Stimulated activated CD4-positive, alpha-beta T cell treated with anti-CD3 and anti-CD28 coated beads, TNF-alpha, amount 100 ng/mL, for 48 hours (primary cell): ENCODE data around the gene SIGLEC5.
"Not testable (repeated sequence)": the region's sequence is repeated elsewhere in the genome, so short reads cannot be mapped to it uniquely, and the experiment has no call there.

Experiments used
- DNase-seq, 3 donors: peaks; one replicate each; pipeline ENCODE4 v3.0.0-alpha.2; 2020; ENCODE audit warnings: low read depth in 3 of 3

The SIGLEC5 gene, protein sequence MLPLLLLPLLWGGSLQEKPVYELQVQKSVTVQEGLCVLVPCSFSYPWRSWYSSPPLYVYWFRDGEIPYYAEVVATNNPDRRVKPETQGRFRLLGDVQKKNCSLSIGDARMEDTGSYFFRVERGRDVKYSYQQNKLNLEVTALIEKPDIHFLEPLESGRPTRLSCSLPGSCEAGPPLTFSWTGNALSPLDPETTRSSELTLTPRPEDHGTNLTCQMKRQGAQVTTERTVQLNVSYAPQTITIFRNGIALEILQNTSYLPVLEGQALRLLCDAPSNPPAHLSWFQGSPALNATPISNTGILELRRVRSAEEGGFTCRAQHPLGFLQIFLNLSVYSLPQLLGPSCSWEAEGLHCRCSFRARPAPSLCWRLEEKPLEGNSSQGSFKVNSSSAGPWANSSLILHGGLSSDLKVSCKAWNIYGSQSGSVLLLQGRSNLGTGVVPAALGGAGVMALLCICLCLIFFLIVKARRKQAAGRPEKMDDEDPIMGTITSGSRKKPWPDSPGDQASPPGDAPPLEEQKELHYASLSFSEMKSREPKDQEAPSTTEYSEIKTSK

DNA sequence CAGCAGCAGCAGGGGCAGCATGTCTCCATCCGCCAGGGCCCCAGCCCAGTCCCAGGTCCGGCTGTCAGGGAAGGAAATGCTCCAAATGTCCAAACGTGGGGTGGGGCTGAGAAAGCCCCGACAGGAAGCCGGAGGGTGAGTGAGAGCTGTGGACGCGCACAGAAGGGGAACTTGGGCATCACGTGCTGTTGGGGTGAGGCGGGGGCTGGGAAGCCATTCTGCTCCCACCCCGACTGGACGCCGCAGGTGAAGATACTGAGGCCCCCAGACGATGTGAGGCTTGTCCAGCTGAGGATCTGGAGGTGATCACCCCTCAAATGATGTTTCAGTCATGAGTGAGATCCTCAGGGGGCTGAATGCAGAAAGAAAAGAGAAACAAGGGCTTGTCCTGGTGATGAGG is at the start of gene SIGLEC5:
Gene SIGLEC5, minus strand, starts transcription at position 87 of the 400 bp plus-strand sequence. Its CDS starts 66 bp downstream, at position 21.
- DNase-seq = not testable (repeated sequence)

GRCh38 chr19:51676566-51677083 is 46.4 kb upstream of the SIGLEC5 start:
- no peak for DNase-seq

GRCh38 chr19:51675911-51676565 is 45.8 kb upstream of the SIGLEC5 start:
- DNase-seq = not testable (repeated sequence)

GRCh38 chr19:51668216-51668615 is 38.0 kb upstream of the SIGLEC5 start:
- no peak for DNase-seq

DNA sequence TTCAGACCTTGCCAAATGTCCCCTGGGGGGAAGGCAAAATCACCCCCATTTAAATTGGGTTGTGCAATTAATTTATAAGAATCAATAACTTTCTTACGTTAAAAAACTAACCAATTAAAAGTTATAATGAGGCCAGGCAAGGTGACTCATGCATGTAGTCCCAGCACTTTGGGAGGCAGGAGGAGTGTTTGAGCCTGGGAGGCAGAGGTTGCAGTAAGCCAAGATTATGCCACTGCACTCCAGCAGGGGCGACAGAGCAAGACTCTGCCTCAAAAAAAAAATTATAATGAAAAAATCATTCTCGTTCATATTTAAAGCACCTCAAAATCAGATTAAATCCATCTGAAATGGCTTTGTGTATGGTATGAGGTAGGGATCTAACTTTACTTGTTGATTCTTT is 34.8 kb upstream of the SIGLEC5 start:
- no peak for DNase-seq

DNA sequence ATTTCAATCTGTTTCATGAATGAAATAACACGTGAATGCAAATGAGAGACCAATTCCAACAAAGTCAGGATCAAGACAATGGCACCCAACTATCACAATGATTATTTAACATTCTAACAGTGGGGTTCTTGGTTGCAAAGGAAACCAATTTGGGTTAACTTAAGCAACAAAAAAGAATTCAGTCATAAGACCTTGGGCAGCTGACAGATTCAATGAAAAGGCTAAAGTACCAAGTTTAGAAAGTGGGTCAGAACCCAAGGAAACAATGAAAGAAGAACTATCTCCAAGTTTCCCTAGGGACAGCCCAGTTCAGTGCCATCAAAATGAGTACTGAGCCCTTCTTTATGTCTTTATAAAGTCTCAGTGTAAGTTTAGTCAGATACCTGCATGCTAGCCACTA is 33.9 kb upstream of the SIGLEC5 start:
- no peak for DNase-seq

GRCh38 chr19:51663650-51664049 is 33.4 kb upstream of the SIGLEC5 start:
- no peak for DNase-seq

GRCh38 chr19:51660975-51661600 is 30.9 kb upstream of the SIGLEC5 start:
- peak; percentile 36 to 83 (median 39) for DNase-seq

DNA sequence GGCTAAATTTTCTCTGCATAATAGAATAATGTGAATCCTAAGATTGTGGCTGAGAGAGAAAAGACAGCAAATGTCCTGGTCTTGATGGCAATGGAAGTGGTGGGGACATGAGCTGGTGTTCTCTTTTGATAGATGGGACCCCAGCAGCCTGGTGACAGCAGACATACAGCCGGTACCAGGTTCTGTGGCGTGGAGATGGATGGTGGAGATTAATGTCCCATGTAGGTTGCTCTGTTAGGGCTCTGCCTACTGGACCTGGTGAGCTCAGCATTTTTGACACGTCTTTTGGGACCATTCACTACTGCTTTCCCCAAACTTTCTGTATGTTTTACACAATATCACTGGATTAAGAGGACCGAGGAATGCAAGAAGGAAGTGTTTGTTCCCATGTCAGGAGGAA is 24.6 kb upstream of the SIGLEC5 start:
- no peak for DNase-seq

DNA sequence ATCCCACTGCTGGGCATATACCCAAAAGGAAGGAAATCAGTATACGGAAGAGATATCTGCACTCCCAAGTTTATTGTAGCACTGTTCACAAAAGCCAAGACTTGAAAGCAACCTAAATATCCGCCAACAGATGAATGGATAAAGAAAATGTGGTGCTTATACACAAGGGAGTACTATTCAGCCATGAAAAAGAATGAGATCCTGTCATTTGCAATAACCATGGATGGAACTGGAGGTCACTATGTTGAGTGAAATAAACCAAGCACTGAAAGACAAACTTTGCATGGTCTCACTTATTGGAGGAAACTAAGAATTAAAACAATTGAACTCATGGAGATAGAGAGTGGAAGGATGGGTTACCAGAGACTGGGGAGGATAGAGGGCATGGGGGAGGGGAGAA is 23.0 kb upstream of the SIGLEC5 start:
- DNase-seq = no peak

DNA sequence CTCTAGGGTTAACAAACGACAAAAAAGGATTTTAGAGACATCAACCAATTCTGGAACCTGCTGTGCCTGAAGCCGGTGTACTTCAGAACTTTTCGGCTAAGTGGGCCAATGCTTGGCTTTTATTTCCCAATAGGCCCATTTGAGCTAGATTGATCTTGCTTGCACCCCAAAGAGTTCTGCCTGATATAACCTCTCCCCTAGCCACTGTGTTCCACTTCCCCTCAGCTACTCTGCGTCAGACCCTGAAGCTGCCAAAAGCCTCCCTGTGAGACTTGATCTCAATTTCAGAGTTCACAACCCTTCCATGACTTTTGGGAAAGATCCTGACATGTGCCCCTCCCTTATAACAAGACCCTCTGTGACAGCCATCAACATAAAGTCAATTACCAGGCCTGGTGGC is 22.1 kb upstream of the SIGLEC5 start:
- no peak for DNase-seq

- no peak for DNase-seq
Measured at GRCh38 chr19:51651216-51651846, 21.1 kb upstream of the SIGLEC5 start.

DNA sequence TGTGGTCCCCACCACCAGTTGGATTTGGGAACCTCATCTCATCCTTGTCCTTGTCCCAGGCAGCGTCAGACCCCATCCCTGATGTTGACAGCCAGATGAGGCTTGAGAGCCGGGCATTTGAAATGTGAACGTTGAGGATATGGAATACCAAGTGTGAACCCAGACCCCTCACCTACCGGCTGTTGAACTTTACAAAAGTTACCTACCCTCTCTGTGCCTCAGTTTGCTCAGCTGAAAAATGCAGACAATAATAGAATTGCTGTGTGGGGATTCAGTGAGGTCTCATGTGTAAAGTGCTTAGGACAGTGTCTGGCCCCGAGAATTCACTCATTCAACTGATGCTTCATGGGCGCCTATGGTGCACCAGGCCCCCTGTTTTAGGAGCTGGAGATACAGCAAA is 17.1 kb upstream of the SIGLEC5 start:
- no peak for DNase-seq

- DNase-seq = not testable (repeated sequence)
Measured at GRCh38 chr19:51646730-51647129, 16.5 kb upstream of the SIGLEC5 start, which contains the start of gene SIGLEC14. SIGLEC14 (minus strand) TSS chr19:51646825; CDS start chr19:51646759, 66 bp downstream.

DNA sequence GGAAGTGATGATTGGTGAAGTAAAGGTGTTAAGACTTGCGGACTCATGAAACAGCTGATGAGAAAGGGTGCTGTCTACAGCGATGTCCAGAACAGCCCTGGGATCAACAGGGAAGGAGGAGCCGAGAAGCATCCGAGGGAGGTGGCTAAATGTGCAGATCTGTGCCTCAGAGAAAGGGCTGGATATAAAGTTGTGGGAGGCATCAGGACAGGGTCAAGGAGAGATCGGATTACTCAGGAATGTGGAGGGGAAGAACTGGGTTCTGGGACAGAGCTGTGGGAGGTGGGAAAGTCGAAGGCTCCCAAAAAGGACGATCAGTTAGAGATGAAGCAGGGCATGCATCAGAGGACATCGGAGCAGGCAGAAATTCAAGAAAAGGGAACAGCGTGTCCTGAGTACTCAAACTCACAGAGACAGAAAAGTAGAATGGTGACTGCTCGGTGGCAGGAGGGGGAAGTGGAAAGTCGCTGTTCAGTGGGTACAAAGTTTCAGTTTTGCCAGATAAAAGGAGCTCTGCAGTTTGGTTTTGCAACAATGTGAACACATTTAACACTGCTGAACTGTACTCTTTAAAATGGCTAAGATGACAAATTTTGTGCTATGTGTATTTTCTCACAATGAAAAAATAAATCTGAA is 14.6 kb upstream of the SIGLEC5 start:
- no peak for DNase-seq

GRCh38 chr19:51641648-51642047 is 11.4 kb upstream of the SIGLEC5 start:
- no peak for DNase-seq

DNA sequence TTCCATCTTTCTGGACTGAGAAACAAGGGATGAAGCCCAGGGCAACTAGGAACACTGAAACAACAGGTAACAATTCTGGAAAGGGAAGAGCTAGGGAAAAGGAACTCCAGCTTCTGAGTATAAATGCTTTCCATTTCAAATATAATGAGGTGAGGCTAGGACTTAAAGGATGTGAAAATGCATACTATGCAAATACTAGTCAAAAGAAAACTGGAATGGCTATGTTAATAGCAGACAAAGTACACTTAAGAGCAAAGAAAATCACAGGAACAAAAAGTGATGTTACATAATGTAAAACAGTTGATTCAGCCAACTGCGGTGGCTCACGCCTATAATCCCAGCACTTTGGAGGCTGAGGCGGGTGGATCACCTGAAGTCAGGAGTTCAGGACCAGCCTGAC is 10.2 kb upstream of the SIGLEC5 start:
- no peak for DNase-seq

GRCh38 chr19:51639916-51640315 is 9.7 kb upstream of the SIGLEC5 start:
- DNase-seq = no peak

DNA sequence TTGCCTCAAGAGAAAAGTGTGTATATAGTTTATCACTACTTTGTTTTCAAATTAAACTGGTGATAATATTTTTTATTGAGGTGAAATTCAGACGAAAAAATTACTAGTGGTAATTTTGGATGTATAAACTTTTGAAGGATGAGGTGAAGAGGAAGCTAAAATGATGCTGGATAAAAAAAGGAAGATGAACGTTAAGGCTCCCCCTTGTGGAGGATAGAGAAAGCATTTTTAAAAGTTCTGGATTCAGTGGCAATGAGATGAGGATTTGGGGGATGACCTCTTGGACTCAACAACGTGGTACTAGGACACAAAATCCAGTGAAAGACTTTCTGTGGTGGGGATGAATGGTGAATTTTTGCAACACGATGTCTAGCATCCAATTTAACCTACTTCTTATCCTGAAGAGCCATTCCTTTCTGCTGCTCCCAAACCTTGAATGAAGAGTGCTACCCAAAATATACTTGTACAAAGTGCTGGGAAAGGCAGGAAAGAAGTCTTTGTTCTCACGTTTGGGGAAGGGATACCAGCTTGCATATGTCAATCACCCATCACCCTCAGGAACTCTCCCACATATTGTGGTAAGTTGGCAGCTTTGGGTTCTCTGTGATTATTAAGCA is 7.3 kb upstream of the SIGLEC5 start:
- no peak for DNase-seq

DNA sequence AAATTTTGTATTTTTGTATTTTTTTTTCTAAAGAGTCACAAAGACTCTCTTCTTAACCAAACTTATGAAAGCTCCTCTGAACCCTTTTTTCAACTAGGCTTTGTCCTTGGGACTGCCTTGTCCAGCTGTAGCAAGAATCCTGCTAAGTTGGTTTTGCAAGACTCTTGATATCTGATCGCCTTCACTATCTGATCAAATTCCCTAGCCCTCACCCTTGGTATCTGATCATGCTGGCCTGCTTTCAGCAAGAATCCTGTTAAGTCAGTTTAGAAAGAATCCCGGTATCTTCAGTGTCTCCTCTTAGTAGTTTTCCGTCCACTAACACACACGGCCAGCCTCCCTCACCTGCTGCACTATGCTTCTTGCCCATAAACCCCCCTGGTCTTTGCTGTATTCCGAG is 1.9 kb upstream of the SIGLEC5 start:
- no peak for DNase-seq
